GM13976 (cell line): ENCODE measurements around the gene SEPTIN7.

Experiments used
- DNase-seq: peaks from one replicate; pipeline ENCODE4 v3.0.0; 2012; ENCODE audit warnings: low spot score
- in situ Hi-C: fragments of 300-500 bp; cut with MboI; formaldehyde crosslinking; loops from one replicate; pipeline ENCODE4 v1.12.0; 2022; ENCODE audit warnings: low sequenced_read_pairs, mixed read lengths, inconsistent platforms; ENCODE audit not compliant: unreplicated experiment
- TF ChIP-seq, protein P1 (sequence below): IDR thresholded peaks from 2 replicates; pipeline ENCODE4 v1.5.1; 2012; ENCODE audit warnings: borderline replicate concordance, mild to moderate bottlenecking; ENCODE audit not compliant: insufficient read depth; ENCODE audit errors: extremely low read depth, missing control alignments, control extremely low read depth

The SEPTIN7 gene

DNA sequence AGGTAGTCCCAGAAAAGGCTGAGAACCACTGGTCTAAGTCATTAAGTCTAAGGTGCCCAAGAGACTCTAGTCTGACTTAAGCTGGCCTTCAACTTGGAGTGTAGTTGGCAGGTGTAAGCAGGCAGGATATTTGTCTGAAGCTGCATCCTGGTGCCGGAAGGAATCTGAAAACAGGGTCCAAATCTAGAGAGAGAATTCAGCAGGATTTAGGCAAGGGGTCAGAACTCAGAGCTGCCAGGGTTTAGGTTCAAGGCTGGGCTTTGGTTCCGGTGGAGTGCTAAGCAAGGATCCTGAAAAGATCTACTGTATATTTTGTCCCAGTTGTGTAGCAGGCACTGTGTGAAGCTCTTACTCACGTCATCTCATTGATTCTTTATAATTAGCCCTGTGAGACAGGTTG is 16.5 kb upstream of the SEPTIN7 start:
- DNase-seq: no peak
- TF ChIP-seq, protein P1, sequence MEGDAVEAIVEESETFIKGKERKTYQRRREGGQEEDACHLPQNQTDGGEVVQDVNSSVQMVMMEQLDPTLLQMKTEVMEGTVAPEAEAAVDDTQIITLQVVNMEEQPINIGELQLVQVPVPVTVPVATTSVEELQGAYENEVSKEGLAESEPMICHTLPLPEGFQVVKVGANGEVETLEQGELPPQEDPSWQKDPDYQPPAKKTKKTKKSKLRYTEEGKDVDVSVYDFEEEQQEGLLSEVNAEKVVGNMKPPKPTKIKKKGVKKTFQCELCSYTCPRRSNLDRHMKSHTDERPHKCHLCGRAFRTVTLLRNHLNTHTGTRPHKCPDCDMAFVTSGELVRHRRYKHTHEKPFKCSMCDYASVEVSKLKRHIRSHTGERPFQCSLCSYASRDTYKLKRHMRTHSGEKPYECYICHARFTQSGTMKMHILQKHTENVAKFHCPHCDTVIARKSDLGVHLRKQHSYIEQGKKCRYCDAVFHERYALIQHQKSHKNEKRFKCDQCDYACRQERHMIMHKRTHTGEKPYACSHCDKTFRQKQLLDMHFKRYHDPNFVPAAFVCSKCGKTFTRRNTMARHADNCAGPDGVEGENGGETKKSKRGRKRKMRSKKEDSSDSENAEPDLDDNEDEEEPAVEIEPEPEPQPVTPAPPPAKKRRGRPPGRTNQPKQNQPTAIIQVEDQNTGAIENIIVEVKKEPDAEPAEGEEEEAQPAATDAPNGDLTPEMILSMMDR: no peak

DNA sequence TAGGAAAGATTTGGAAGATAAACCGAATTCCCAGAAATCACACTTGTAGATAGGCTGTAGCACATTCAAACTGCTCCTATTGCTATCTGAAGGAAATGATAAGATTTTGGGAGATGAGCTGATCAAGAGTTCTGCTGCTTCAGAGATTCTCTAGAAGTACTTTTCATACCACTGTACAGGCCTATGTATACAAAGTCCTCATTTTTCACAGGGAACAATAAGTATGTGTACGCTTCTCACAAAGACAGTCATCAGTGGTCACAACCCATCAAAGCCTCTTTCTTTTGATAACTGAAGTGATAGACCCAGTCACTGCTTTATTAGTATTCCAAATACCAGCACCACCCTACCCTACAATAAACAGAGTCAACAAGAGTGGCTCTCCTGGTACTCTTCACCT is 15.6 kb upstream of the SEPTIN7 start:
- DNase-seq: no peak
- TF ChIP-seq, protein P1: no peak
- in situ Hi-C loops: no loop called here

More for the DNA sequence above, 16.5 kb upstream of the SEPTIN7 start:
- in situ Hi-C loops: no loop called here

DNA sequence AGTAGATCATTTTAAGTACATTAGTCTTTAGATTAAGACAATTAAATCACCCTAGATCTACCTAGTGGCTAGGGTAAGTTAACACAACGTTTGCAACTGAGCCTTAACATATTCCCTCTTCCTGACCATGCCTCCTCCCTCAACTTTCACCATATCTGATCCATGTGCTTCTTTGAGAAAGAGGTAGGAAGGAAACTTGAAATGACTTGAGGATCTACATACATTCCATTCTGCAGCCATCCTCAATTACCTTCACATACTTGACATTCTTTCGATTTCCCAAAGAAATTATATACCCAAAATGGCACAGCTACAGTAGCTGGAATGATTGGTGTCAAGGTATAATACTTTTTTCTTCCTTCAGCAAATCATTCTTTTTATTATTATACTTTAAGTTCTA is 12.9 kb upstream of the SEPTIN7 start:
- in situ Hi-C loops: no loop called here
- no peak for DNase-seq
- TF ChIP-seq, protein P1: no peak

DNA sequence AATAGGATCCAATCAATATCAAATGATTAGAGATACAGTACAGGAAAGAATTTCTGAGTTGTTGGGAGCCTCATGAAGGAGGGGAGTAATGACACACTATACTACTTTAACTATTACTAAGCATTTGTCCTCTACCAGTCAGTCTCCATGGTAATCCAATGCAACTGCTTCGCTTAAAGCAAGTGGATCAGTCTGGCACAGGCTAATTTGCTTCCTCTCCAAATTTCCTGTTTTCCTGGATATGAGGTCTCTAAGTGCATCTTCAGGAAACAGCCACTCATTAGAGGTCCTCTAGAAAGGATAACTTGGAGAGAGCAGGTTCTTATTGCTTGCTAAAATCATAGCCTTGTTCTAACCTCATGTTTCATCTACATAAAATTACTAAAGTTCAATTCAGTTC is 8.4 kb upstream of the SEPTIN7 start:
- in situ Hi-C loops: no loop called here
- TF ChIP-seq, protein P1: no peak
- DNase-seq: no peak

DNA sequence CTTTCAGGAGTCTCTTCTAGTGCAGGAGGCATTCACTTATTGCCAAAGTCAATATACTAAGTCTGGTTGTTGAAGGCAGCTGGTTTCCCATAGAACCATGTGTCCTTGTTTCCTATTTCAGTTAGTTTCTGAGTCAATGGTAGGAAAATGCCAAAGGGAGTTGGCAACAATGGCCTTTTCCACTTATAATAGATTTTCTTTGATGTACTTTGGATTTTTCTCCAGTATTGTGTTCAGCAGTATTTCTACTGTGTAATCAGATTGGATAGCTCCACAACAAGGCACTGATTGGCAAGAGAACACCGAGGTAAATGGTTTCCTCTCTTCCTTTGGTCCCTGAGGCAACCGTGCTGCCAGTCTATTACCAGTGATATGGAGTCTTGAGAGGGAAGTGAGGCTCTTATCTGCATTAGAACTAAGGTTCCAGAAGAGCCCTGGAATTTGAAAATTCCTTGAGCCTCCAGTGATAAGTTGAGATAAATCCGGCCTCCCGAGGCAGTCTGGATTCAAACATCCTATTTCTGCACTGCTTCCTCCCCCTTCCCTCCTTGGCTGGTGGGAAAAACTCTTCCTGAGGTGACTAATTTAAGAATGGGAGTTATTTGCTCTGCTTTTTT is 7.9 kb upstream of the SEPTIN7 start:
- DNase-seq: no peak
- TF ChIP-seq, protein P1: no peak
- in situ Hi-C loops: no loop called here

DNA sequence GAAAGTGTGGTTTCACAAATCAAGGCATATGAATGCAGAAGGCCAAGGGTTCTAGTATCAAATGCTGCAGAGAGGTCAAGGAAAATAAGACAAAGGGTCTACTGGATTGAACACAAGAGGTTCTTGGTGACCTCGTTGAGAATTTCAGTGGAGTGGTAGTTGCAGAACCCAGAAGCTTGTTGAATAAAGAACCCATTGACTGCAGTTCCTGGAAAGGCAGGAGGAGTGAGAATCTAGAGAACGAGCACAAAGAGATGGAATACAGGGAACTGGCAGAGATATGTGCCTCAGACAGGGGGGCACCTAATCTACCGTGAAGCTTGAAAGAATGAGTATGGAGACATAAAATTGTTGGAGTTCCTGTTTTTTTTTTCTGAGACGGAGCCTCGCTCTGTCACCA is 3.5 kb upstream of the SEPTIN7 start:
- no peak for DNase-seq
- in situ Hi-C loops: no loop called here

More for the DNA sequence above, 3.5 kb upstream of the SEPTIN7 start:
- TF ChIP-seq, protein P1: no peak
